Stimulated activated naive CD4-positive, alpha-beta T cell treated with Interleukin-2 at 50 U/mL for 16 hours (primary cell): ENCODE measurements around the gene SDK1.

Source experiments
- DNase-seq: peaks from one replicate; lab custom pipeline; 2025; lab: John Stamatoyannopoulos, UW

The SDK1 gene

DNA sequence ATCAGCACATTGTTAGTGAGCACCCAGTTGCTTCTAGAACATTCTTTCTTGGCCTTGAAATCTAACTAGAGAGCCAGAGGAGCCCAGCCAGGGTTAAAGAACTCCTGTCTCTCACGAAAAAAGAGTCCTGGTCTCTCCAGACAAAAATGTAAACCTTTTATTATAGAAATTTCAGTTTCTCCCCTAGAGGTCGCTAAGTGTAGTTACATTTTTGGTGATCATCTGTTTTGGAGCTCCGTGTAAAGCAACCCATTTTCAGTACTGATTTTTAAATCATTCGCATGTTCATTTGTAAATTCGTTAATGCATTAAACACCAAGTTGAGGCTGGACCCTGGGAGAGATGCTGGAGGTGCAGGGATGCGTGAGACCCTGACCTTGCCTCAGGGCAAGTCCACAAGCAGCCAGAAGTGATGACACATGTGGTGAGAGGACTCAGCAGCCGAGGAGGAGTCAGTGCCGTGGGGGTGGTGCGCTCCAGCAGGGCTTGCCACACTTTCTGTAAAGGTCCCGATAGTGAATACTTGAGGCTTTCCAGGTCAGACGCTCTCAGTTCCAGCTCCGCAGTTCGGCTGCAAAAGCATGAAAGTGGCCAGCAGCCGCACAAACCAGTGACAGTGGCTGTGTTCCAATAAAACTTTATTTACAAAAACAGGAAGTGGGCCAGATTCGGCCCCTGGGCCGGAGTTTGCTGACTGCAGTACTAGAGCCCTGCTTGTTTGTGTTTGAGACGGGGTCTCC is 802.5 kb downstream of the SDK1 start:
- no peak for DNase-seq

DNA sequence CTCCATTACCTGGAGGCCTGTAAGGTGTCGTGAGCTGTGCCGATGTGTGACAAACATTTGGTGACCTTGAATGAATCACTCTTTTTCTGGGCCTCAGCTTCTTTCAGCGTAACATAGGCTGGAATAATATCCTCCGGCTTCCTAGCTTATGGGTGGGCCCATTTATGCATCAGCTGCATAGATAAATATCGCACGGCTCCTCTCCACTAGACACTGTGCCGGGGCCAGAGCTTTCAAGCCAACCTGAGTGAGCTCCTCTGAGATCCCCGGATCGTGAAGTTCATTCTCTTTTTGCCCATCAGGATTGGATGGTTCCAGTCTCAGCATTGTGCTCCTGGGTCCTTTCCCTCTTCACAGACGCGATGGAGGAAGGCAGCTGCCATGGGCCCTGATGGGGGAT is 806.8 kb downstream of the SDK1 start:
- no peak for DNase-seq

DNA sequence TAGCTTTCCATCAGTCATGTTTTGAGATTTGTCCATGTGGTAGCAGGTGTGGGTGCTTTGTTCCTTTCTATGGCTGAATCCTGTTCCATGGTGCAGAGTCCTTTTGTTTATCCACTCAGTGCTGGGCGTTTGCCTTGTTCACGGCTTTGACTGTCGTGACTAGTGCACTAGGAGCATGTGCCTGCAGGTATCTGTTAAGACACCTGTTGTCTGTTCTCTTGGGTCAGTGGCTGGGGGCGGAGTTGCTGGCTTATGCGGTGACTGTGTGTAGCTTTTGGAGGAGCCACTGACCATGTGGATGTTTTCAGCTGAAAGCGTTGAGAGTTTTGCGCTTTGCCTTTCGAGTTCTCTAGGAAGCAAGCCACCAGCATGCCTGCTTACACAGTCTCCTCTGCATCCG is 807.9 kb downstream of the SDK1 start:
- no peak for DNase-seq

DNA sequence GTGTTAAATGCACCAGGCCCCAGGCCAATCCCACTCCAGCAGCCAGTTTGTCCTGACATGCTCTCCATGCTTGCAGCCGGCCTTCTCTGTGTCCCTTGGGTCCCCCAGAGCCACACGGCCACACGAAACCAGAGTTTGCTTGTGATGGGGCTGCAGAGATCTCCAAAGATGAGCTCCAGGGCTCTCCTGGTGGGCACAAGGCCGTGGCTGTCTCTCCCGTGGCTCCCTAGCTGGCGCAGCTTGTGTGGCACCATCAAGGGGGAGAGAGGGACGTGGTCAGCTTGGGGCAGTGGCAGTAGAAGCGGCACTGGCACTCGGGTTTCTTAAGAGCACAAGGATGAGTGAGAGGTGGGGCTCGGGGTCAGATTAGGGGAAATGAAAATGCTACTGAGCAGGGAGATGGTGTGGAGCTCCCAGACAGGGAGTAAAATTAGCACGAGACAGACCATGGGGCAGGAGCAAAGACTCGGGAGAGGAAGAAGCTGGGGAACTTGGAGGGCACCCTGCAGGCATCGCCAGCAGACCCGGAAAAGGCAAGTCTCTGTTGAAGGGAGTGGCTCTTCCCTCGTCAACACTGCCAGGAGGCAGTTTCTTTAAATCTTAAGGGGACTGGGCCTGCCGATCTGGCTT is 808.5 kb downstream of the SDK1 start:
- DNase-seq = no peak

DNA sequence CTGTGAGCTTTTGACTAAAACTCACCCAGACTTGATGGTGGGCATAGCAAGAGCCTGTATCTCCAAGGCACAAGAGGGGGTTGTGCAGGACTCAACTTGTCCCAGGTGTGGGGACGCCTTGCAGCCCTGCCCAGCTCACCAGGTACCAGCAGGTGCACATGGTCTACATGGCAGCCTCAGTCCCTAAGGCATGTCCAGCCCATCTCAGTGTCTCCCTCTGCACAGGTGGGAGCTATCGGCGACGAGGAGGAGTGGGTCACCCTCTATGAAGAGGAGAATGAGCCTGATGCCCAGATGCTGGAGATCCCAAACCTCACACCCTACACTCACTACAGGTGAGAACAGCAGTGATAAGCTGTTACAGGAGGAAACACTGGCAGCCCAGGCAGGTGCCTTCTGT is 809.4 kb downstream of the SDK1 start:
- DNase-seq = no peak

DNA sequence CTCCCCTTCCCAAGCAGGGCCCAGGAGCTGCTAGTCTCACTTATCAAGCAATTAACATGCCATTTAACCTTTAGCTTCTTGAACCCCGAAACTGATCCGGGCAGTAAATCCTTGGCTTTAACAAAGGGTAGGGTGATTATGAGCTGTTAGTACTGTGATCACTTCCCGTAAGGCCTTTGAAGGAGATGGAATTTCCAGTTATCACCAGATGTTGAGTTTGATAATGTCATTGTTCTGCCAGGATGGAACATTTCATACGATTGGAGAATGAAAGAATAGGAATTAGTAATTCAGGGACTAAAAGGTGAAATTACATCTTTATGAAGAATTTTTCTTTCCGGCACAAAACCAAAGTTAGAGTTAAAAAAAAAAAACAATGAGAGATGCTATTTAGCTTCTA is 810.1 kb downstream of the SDK1 start:
- no peak for DNase-seq

DNA sequence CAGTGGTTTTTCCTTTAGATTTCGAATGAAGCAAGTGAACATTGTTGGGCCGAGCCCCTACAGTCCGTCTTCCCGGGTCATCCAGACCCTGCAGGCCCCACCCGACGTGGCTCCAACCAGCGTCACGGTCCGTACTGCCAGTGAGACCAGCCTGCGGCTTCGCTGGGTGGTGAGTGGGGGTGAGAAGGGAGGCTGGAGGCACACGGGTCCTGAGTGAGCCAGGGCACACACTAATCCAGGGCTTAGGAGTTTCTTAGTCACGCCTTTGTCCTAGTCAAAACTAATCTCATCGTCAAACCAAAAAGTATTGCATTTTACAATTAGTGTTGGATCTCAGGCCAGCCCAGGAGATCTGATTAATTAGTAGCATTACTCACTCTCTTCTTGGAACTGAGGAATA is 812.2 kb downstream of the SDK1 start:
- no peak for DNase-seq

DNA sequence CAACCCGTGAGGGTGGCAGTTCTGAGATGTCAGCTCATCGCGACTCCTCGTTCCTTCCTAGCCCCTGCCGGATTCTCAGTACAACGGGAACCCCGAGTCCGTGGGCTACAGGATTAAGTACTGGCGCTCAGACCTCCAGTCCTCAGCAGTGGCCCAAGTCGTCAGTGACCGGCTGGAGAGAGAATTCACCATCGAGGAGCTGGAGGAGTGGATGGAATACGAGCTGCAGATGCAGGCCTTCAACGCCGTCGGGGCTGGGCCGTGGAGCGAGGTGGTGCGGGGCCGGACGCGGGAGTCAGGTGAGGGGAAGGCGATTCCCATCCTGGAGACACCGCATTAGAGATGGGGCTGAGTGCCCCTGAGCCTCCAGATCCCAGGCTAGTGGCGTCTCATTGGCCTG is 812.9 kb downstream of the SDK1 start:
- no peak for DNase-seq

DNA sequence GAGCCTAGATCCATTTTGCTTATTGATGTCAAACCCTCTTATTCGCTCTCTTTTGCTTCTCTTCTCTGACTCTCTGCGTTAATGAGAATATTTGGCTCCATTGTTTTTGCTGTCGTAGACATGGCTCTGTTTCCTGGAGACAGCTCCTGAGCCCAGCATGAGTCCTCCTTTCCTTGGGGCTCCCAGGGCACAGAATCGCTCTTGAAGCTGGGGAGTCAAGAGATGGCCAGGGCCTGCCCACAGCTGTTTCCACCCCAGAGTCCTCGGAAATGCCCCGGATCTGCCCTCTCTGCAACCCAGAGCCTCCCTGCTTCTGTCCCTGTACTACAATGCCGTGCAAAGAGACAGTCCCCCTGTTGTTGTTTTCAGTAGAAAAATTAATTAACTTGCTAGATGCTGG is 814.4 kb downstream of the SDK1 start:
- no peak for DNase-seq

DNA sequence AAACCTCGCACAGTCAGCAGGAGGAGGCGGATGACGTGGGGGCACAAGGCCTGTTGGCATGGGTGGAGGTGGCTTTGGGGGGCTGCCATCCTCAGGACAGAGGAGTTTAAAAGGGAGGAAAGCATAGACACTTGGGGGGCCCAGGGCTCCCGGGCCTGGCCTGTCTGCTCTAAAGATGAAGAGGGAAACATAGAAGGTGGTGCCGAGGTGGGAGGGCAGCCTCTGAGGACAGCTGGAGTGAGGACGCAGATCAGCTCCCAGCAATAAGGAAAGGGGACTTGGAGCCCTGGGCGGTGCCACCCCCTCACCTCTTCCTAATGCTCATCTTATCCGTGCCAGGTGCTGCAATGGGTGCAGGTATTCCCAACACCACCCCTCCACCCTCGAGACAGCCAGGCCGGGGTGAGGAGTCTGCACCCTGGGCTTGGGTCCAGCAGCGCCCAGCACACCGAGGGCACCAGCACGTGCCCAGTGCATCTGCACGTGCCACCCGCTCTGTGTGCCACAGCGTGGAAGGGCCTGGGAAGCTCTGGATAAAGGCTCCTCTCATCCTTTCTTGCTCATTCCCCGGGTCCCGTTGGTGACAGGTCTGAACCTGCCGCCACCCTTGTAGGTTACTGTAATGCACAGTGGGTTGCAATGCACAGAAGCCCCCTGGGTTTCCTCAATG is 815.0 kb downstream of the SDK1 start:
- no peak for DNase-seq

DNA sequence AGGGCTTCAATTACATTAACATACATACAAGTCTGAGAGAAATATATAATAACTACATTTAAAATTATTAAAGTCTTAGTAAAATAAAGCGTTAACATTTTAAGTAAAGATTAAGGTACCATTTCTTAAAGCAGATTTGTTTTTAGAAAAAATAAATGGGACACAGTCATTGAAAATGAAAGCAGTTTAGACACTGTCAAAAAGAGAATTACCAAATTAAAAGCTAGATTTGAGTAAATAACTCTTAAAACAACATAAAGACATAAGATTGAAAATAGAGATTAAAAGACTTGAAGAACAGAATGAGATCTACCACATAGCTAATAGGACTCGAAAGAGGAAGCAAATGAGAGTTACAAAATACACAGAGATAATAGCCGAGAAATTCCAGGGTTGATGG is 818.8 kb downstream of the SDK1 start:
- DNase-seq = no peak

DNA sequence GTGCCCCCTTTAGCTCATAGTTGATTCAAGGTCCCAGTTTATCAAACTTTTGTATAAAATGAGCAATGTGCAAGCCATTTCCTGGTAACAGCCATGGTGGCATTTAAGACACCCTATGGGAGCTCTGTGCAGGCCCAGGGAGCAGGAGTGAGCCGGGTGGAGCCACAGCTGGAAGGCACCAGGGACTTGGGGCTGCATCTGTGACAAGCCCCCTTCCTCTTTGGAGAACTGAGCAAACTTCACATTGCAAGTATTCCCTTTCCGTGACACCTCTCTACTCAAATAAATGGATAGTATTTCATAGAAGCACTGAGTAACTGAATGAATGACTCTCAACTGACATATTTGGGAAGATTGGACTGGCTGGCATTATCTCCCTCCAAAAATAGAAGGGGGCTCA is 822.3 kb downstream of the SDK1 start:
- DNase-seq = no peak

DNA sequence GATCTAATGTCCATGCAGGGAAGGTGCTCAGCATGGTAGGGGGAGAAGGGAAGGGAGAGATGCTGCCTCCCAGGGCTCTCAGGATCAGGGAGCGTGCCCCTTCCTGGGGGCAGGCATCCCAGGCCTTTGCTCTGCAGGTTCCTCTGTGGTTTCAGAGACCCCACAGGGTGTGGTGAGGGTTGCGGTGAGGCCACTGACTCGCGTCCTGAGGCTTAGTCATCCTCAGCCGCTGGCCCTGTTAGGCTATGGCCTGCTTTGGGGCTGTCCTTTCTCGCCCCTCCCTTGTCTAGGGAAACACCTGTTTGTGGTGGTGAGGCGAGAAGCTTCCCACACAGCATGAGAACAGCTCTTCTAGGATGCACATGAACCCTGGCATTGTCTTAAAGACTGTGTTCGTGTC is 822.8 kb downstream of the SDK1 start:
- DNase-seq = no peak

DNA sequence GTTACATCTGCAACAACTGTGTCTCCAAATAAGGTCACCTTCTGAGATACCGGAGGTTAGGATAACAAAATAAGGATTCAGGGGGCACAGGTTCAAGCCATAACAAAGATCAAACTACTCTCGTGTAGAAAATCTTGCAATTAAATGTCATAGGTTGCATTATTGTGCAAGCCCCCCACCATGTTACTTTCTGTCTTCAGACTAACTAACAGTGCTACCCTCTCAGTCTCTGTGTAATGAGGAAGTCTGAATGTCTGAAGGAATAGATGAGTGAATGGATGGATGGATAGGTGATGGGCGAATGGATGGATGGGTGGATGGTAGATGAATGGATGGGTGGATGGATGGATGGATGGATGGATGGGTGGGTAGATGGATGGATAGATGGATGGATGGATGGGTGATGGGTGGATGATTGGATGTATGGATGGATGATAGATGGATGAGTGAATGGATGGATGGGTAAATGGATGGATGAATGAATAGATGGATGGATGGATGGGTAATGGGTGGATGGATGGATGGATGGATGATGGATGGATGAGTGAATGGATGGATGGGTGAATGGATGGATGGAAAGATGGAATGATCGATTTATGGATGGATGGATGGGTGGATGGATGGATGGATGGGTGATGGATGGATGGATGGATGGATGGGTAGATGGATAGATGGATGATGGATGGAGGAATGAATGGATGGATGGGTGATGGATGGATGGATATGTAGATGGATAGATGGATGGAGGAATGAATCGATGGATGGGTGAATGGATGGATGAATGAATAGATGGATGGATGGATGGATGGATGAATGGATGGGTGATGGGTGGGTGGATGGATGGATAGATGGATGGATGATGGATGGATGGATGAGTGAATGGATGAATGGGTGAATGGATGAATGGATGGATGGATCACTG is 823.8 kb downstream of the SDK1 start:
- no peak for DNase-seq

DNA sequence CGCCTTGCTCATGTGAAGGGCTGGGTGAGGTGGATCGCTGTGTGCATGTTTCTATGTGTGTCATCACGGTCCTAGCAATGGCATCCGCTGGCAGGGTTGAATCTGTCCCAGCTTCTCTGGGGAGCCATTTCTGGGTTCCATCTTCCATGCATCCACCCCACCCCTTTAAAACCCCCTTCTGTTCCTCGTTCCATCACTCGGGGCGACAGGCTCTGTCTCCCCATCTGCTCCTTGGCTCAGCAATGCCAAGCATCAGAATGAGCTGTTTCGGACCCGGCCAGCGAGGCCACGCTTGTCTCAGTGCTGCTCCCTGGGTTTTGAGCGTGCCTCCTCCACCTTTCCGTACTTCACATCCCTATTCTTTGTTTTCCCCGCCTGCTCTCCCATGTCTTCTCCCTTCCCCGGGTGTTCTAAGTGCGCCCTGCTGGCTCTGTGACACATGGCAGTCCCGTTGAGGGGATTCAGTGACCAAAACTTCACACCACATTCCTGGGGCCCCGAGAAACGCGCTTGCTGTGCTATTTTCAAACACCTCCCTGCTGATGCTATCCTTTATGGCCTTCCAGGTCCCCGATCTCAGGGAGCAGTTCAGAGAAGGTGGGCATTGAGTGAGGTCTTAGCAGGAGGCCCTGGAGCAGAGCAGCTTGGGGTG is 827.0 kb downstream of the SDK1 start:
- DNase-seq = no peak

DNA sequence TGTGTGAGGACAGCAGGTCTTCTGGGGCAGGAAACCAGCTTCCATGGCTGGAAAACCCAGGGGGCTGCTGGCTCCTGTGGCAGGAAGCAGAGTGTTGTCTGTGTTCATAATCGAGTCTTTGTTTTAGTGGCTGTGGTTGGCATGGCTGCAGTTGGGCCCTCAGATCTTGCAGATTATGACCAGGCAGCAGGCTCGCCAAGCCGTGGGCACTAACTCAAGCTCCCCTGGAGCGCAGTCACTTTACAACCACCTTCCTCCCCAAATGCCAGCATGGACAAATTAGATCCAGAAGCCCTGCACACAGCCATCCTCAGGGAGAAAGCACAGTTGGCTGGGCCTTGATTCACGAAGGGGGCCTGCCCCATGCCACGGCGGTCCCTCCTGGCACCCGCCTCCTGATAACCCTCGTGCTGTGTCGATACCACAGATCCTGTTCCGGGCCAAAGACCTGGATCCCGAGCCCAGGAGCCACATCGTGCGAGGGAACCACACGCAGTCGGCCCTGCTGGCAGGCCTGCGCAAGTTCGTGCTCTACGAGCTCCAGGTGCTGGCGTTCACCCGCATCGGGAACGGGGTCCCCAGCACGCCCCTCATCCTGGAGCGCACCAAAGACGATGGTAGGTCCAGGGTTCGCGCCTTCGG is 828.5 kb downstream of the SDK1 start:
- no peak for DNase-seq

DNA sequence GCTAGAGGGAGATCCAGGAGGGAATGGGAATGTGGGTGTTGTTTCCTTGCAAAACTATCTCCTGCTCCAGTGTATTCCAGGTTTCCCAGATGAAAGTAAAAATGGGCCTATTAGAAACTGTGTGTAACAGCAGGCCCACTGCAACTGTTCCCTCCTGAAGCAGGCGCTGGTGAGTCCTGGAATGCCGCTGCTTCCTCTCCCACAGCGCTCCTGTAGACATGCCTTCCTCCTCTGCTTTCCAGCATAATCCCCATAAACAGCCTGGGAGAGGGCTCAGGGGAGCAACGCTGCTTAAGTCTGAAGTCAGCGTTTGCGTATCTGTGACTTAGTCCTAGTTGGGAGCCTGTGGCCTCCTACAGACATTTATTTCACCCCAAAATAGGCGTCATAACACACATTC is 830.0 kb downstream of the SDK1 start:
- no peak for DNase-seq

DNA sequence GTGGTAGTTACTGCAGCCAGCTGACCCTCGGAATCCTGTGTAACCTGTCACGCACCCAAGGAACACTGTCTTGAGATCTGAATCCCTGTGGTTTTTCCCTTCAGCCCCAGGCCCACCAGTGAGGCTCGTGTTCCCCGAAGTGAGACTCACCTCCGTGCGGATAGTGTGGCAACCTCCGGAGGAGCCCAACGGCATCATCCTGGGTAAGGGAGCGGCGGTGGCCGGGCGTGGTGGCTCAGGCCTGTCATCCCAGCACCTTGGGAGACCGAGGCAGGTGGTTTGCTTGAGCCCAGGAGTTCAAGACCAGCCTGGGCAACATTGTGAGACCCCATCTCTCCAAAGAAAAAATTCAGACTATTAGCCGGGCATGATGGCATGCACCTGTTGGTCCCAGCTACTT is 831.2 kb downstream of the SDK1 start:
- no peak for DNase-seq

DNA sequence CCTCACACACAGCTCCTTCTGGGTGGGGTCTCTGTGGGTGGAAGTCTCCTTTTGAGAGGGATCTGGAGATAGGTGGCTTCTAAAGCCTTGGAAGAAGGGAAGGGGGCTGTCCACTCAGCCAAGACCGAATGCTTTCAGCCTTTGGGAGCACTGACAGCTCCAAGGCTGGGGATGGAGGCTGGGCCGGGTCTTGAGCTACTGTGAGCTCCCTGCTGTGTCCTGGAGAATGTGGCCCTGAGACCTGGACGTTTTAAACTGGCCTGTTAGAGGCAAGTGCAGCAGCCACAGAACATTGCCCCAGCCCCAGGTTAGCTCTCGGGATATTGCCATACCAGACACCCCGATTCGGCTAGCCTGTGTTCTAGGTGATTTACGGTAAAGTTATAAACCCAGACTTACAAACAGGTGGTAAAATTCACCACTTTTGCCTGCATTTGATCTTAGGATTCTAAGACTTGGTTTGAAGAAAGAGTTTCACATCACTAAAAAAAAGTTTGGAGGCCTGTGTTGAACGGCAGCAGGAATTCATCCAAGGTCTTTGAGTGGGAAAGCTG is 832.5 kb downstream of the SDK1 start:
- DNase-seq = no peak

DNA sequence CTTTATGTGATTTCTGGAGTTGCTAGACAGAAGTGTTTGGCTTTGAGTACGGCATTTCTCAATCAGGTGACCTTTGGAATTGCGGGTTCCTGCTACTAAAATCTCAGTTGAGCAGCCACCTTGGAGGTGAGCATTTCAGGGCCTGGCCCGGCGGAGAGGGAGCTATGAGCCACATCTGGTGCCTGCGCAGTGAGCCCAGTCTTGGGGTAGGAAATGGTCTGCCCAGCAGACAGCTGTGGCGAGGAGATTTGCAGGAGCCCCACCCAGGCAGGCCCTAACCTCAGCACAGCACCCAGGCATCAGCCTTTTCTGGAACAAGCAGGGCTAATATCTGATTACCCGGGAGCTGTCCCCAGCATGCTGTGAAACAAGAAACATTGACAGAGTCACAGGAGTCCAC is 833.2 kb downstream of the SDK1 start:
- DNase-seq = no peak

DNA sequence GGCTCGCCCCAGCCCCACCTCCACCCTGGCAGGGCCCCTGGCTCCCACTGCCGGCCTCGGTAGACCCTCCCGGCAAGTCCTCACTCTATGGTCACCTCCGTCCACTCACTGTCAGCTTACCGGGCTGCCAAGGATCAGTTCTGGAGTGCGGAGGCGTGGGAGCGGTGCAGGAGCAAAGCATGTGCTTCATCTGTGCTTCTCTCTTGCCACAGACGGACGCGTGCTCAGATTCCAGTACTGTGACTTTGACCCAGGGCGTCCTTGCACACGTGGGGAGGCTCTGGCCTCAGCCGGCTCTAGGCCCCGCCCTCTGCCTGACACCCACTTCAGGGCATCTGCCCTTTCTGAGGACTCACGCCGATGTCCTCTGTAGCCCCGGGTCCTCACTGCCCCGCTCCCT is 833.6 kb downstream of the SDK1 start:
- no peak for DNase-seq
